H9 (cell line): Measurements from ENCODE around the gene COQ5. TPM values are rescaled to one million over a fixed set of nuclear protein-coding genes. Genes with fewer than 3 reads are reported as not detected.

Experiments used
- DNase-seq: peaks from one replicate; pipeline ENCODE4 v3.0.0-alpha.2; 2017
- H2AFZ ChIP-seq: one replicate; pipeline ENCODE4 v1.6.1; 2013; ENCODE audit warnings: mild to moderate bottlenecking, low read length, control low read depth, moderate library complexity
- H2AK5ac ChIP-seq: 2 replicates; pipeline ENCODE4 v1.6.1; 2013; ENCODE audit warnings: low read length, control low read depth, mixed read lengths; ENCODE audit not compliant: insufficient read length
- H2BK120ac ChIP-seq: one replicate; pipeline ENCODE4 v1.6.1; 2013; ENCODE audit warnings: low read depth, mild to moderate bottlenecking, low read length, control low read depth, inconsistent platforms; ENCODE audit not compliant: poor library complexity, severe bottlenecking
- H2BK12ac ChIP-seq: 2 replicates; pipeline ENCODE4 v1.6.1; 2013; ENCODE audit warnings: low read length, control low read depth, mixed read lengths, low read depth; ENCODE audit not compliant: insufficient read length
- H2BK15ac ChIP-seq: 2 replicates; pipeline ENCODE4 v1.6.1; 2013; ENCODE audit warnings: low read depth, low read length, control low read depth
- H2BK20ac ChIP-seq: one replicate; pipeline ENCODE4 v1.6.1; 2013; ENCODE audit warnings: low read depth, mild to moderate bottlenecking, low read length, control low read depth, inconsistent platforms; ENCODE audit not compliant: poor library complexity, severe bottlenecking
- H2BK5ac ChIP-seq: 2 replicates; pipeline ENCODE4 v1.6.1; 2013; ENCODE audit warnings: low read length, control low read depth, mixed read lengths; ENCODE audit not compliant: insufficient read length
- H3K14ac ChIP-seq: 2 replicates; pipeline ENCODE4 v1.6.1; 2013; ENCODE audit warnings: low read length, control low read depth; ENCODE audit not compliant: insufficient read depth
- H3K18ac ChIP-seq: 2 replicates; pipeline ENCODE4 v1.6.1; 2013; ENCODE audit warnings: low read depth, mild to moderate bottlenecking, mixed read lengths, low read length, control low read depth; ENCODE audit not compliant: insufficient read length
- H3K23ac ChIP-seq: 2 replicates; pipeline ENCODE4 v1.6.1; 2013; ENCODE audit warnings: low read length, control low read depth, mixed read lengths, low read depth; ENCODE audit not compliant: insufficient read length
- H3K23me2 ChIP-seq: 2 replicates; pipeline ENCODE4 v1.6.1; 2013; ENCODE audit warnings: low read depth, mild to moderate bottlenecking, mixed read lengths, low read length, control low read depth; ENCODE audit not compliant: insufficient read length, poor library complexity, severe bottlenecking
- H3K27ac ChIP-seq: 2 replicates; pipeline ENCODE4 v1.5.1; 2013; ENCODE audit warnings: low read length, control low read depth, mixed read lengths, low read depth; ENCODE audit not compliant: insufficient read length
- H3K27me3 ChIP-seq: 2 replicates; pipeline ENCODE4 v1.6.1; 2013; ENCODE audit warnings: low read length, control low read depth, inconsistent platforms; ENCODE audit not compliant: insufficient read depth
- H3K4ac ChIP-seq: 2 replicates; pipeline ENCODE4 v1.6.1; 2013; ENCODE audit warnings: low read depth, mild to moderate bottlenecking, control low read depth, inconsistent platforms, low read length, moderate library complexity
- H3K4me1 ChIP-seq: 2 replicates; pipeline ENCODE4 v1.6.1; 2013; ENCODE audit warnings: low read length, control low read depth, inconsistent platforms; ENCODE audit not compliant: insufficient read depth
- H3K4me2 ChIP-seq: 2 replicates; pipeline ENCODE4 v1.6.1; 2013; ENCODE audit warnings: low read length, control low read depth, mixed read lengths; ENCODE audit not compliant: insufficient read length, insufficient read depth
- H3K56ac ChIP-seq: 2 replicates; pipeline ENCODE4 v1.6.1; 2013; ENCODE audit warnings: low read depth, mild to moderate bottlenecking, mixed read lengths, low read length, control low read depth; ENCODE audit not compliant: insufficient read length
- H3K79me1 ChIP-seq: 2 replicates; pipeline ENCODE4 v1.6.1; 2013; ENCODE audit warnings: low read depth, mild to moderate bottlenecking, moderate library complexity, low read length, control low read depth, inconsistent platforms; ENCODE audit not compliant: insufficient read depth, poor library complexity, severe bottlenecking
- H3K79me2 ChIP-seq: 2 replicates; pipeline ENCODE4 v1.6.1; 2013; ENCODE audit warnings: low read length, control low read depth, inconsistent platforms; ENCODE audit not compliant: insufficient read depth
- H3K9ac ChIP-seq: 2 replicates; pipeline ENCODE4 v1.6.1; 2013; ENCODE audit warnings: low read length, control low read depth, mixed read lengths; ENCODE audit not compliant: insufficient read length; ENCODE audit errors: extremely low read depth
- H3K9me3 ChIP-seq: one replicate; pipeline ENCODE4 v1.6.1; 2013; ENCODE audit warnings: low read depth, low read length, inconsistent platforms; ENCODE audit not compliant: control insufficient read depth
- H3T11ph ChIP-seq: one replicate; pipeline ENCODE4 v1.6.1; 2013; ENCODE audit warnings: mild to moderate bottlenecking, low read length, control low read depth, inconsistent platforms
- H4K20me1 ChIP-seq: one replicate; pipeline ENCODE4 v1.6.1; 2013; ENCODE audit not compliant: control insufficient read depth, insufficient read length, insufficient read depth
- H4K5ac ChIP-seq: 2 replicates; pipeline ENCODE4 v1.6.1; 2013; ENCODE audit warnings: low read depth, mild to moderate bottlenecking, mixed read lengths, low read length, control low read depth; ENCODE audit not compliant: insufficient read length
- H4K8ac ChIP-seq: replicated peaks from 2 replicates; pipeline ENCODE4 v1.6.1; 2013; ENCODE audit warnings: low read length, control low read depth, mixed read lengths, low read depth; ENCODE audit not compliant: insufficient read length
- H4K91ac ChIP-seq: 2 replicates; pipeline ENCODE4 v1.6.1; 2013; ENCODE audit warnings: low read depth, mild to moderate bottlenecking, moderate library complexity, mixed read lengths, low read length, control low read depth; ENCODE audit not compliant: insufficient read length
- H3K27ac Mint-ChIP-seq, 3 experiments: 2 replicates in 2 of 3; 3 replicates in 1 of 3; pipeline ENCODE4 v1.8.0; 2020 to 2021; ENCODE audit warnings: mixed read lengths in 3 of 3, mild to moderate bottlenecking in 1 of 3, moderate library complexity in 1 of 3
- H3K27me3 Mint-ChIP-seq: 2 replicates; pipeline ENCODE4 v1.8.0; 2021; ENCODE audit warnings: low read depth, mild to moderate bottlenecking, moderate library complexity, mixed read lengths
- H3K36me3 Mint-ChIP-seq, 3 experiments: 2 replicates in 2 of 3; 3 replicates in 1 of 3; pipeline ENCODE4 v1.8.0; 2020 to 2021; ENCODE audit warnings: low read depth in 3 of 3, mixed read lengths in 3 of 3; ENCODE audit not compliant: insufficient read depth in 1 of 3
- H3K4me1 Mint-ChIP-seq, 2 experiments: 2 replicates each; pipeline ENCODE4 v1.8.0; 2020; ENCODE audit warnings: mixed read lengths in 2 of 2
- H3K4me3 Mint-ChIP-seq, 2 experiments: 2 replicates in 1 of 2; 3 replicates in 1 of 2; pipeline ENCODE4 v1.8.0; 2020 to 2021; ENCODE audit warnings: mild to moderate bottlenecking in 2 of 2, mixed read lengths in 2 of 2, moderate library complexity in 1 of 2
- H3K9me3 Mint-ChIP-seq, 2 experiments: 2 replicates in 1 of 2; 3 replicates in 1 of 2; pipeline ENCODE4 v1.8.0; 2020; ENCODE audit warnings: mild to moderate bottlenecking in 2 of 2, mixed read lengths in 2 of 2, moderate library complexity in 1 of 2
- CTCF ChIP-seq: fragments of 200-600 bp; sonication (generic); conservative IDR thresholded peaks from 3 replicates; pipeline ENCODE4 v1.8.0; 2021; ENCODE audit warnings: antibody characterized with exemption, mild to moderate bottlenecking
- WGBS: extraction: QIAGEN DNeasy Blood & Tissue Kit; methylation state at CpG from one replicate; pipeline ENCODE4 v1.1.7; 2013; ENCODE audit warnings: missing lambda C conversion rate, low lambda C conversion rate, mixed read lengths; ENCODE audit not compliant: insufficient read length; ENCODE audit errors: extremely low coverage; 5-methylcytosine and 5-hydroxymethylcytosine counted together
- total RNA-seq: library from RNA; stranded (reverse); gene quantifications from 2 replicates; pipeline ENCODE4 v1.2.1, GENCODE V29; 2021

COQ5 gene
- total RNA-seq, 1 experiment from 2014 or later, result 34.8 TPM

- H2BK15ac ChIP-seq, result no peak overlapping the region
- H3K56ac ChIP-seq, result no peak overlapping the region
- no CpG with 5 or more reads among the region's 9 CpGs for WGBS
- Mint-ChIP-seq H3K4me3 (no peak overlapping the region), H3K27ac (peak overlapping the region in 1 of 3 experiments; percentile 87; a peak in 1 of 7 replicates), H3K9me3 (no peaks in the 10 kb centered on the region), H3K27me3 (no peaks in the 10 kb centered on the region), H3K36me3 (no peaks in the 10 kb centered on the region; a peak in 2 of 7 replicates), H3K4me1 (peaks cover 7 to 8% of the 10 kb centered on the region in 2 experiments)
- no peak overlapping the region for H2BK5ac ChIP-seq
- no peaks in the 10 kb centered on the region for H3K27me3 ChIP-seq
- DNase-seq, result no peak
- no peaks in the 10 kb centered on the region for H3K79me2 ChIP-seq
- no peaks in the 10 kb centered on the region; the same call in 1 of the 2 replicates for H3K4me1 ChIP-seq
- no peak overlapping the region for H3T11ph ChIP-seq
- no peak overlapping the region for H3K9ac ChIP-seq
- no peak overlapping the region for H3K14ac ChIP-seq
- no peak overlapping the region for H2BK12ac ChIP-seq
- H3K4ac ChIP-seq, result no peak overlapping the region
- H2BK20ac ChIP-seq, result no peak overlapping the region
- H4K20me1 ChIP-seq, result no peaks in the 10 kb centered on the region
- H4K8ac ChIP-seq, result no peak overlapping the region
- no peak overlapping the region for H2AFZ ChIP-seq
- H3K4me2 ChIP-seq, result no peak overlapping the region
- H4K91ac ChIP-seq, result no peak overlapping the region
- no peak overlapping the region for H3K23ac ChIP-seq
- TF ChIP-seq CTCF, result no peak
- H3K18ac ChIP-seq, result no peak overlapping the region
- H3K79me1 ChIP-seq, result no peaks in the 10 kb centered on the region
- H2AK5ac ChIP-seq, result no peak overlapping the region
- H4K5ac ChIP-seq, result no peak overlapping the region
- H2BK120ac ChIP-seq, result no peak overlapping the region
- H3K23me2 ChIP-seq, result no peaks in the 10 kb centered on the region
- no peak overlapping the region for H3K27ac ChIP-seq
- no peaks in the 10 kb centered on the region for H3K9me3 ChIP-seq
Observed at GRCh38 chr12:120481022-120481767, 47.8 kb downstream of the COQ5 start.
